GM19025 (cell line): ENCODE measurements around the gene CSNK1G3.
"Not testable (repeated sequence)": the region's sequence is repeated elsewhere in the genome, so short reads cannot be mapped to it uniquely, and the experiment has no call there.

ENCODE experiments used
- ATAC-seq: cut with Tn5 transposase; IDR thresholded peaks from one replicate; pipeline ENCODE4 v1.9.1; 2021; ENCODE audit warnings: mild to moderate bottlenecking, low read depth, moderate library complexity; ENCODE audit not compliant: unreplicated experiment

CSNK1G3 gene

GRCh38 chr5:123628860-123629544 is 117.0 kb downstream of the CSNK1G3 start:
- no peak for ATAC-seq

- ATAC-seq = no peak
Observed at GRCh38 chr5:123636006-123636405, 124.0 kb downstream of the CSNK1G3 start.

GRCh38 chr5:123637028-123637427 is 125.1 kb downstream of the CSNK1G3 start:
- not testable (repeated sequence) for ATAC-seq

- ATAC-seq = no peak
Observed at GRCh38 chr5:123639244-123639643, 127.3 kb downstream of the CSNK1G3 start.

GRCh38 chr5:123645024-123645603 is 133.1 kb downstream of the CSNK1G3 start:
- ATAC-seq = no peak

- ATAC-seq = no peak
Observed at GRCh38 chr5:123647066-123647465, 135.1 kb downstream of the CSNK1G3 start.

GRCh38 chr5:123651234-123651633 is 139.3 kb downstream of the CSNK1G3 start:
- ATAC-seq = no peak

GRCh38 chr5:123659011-123659410 is 147.0 kb downstream of the CSNK1G3 start:
- ATAC-seq = no peak

- ATAC-seq = no peak
Observed at GRCh38 chr5:123659495-123659894, 147.5 kb downstream of the CSNK1G3 start.

- no peak for ATAC-seq
Observed at GRCh38 chr5:123664961-123665360, 153.0 kb downstream of the CSNK1G3 start.

- no peak for ATAC-seq
Observed at GRCh38 chr5:123665822-123666371, 153.9 kb downstream of the CSNK1G3 start.
